HG02588 (cell line): ENCODE results near the gene B4GALNT3.

Experiments
- ATAC-seq: cut with Tn5 transposase; IDR thresholded peaks from one replicate; pipeline ENCODE4 v1.9.1; 2021; ENCODE audit warnings: mild to moderate bottlenecking, moderate library complexity; ENCODE audit not compliant: unreplicated experiment

Gene B4GALNT3

GRCh38 chr12:467591-467990, 7.9 kb downstream of the B4GALNT3 start:
- no peak for ATAC-seq

DNA sequence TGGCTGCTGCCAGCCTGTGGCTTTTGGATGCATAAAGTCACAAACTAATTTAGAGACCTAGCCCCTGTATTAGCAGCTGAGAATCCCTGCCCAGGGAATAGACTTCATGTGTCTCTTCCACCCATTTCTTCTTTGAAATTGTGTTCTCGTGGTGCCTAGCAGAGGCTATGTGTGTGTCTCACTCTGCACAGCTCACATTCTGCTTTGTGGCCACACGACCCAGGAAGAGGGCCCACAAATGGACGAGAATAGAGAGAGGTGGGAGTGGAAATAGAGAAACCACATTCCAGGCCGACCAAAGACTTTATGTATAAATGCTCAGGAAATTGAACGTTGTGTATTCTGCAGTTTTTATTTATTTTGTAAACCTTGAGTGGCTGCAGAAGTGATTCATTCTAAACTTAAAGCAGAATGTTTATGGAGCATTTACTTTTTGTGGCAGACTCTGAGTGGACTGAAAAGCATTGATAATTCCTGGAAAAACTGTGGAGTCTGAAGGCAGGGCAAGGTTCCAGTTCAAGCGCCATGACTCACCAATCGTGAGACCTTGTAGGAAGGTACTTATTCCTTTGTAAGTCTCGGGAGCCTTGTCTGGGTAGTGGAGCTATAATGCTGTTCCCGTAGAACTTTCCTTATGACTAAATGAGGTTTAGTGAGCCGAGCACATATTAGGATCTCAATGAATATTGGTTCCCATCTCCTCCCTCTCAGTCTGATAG, 9.1 kb downstream of the B4GALNT3 start:
- ATAC-seq: no peak

DNA sequence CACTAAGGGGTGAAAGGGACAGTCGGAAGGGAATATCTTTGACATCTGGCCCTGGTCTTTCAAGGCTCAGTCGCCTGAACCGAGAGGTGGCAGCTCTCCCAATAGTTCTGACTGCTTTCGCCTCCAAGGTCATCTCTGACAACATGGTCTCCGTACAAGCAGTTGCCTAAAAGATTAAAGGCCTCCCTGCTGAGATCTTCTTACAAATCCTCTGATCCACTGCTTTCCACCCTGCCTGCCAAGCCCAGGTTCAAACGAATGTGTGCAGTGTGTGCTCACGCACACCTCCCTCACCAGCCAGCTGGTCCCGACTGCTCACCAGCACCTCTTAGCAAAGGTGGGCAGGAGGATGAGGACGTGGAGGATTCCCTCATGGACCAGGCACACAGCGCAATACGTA, 10.4 kb downstream of the B4GALNT3 start:
- ATAC-seq: no peak

- ATAC-seq: no peak
Observed at GRCh38 chr12:473198-473597, 13.5 kb downstream of the B4GALNT3 start.

GRCh38 chr12:473863-474577, 14.3 kb downstream of the B4GALNT3 start:
- ATAC-seq: no peak

DNA sequence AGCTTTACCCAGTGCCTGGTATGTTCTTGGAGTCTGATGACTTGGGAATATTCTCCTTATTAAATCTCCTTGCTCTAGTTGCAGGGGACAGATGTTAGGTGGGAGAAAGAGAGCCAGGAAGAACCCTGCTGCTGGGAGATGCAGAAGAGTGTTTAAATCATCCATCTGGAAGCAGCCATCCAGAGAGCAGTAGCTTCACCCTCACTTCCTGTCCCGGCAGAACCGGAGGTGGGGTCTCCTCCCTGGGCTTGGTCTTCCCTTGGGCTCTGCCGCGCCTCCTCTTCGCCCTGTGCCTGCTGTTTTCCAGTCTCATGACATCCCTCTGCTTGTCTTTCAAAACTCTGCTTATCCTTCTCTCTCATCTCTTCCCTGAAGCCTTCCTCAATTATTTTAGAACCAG, 15.5 kb downstream of the B4GALNT3 start:
- ATAC-seq: no peak

DNA sequence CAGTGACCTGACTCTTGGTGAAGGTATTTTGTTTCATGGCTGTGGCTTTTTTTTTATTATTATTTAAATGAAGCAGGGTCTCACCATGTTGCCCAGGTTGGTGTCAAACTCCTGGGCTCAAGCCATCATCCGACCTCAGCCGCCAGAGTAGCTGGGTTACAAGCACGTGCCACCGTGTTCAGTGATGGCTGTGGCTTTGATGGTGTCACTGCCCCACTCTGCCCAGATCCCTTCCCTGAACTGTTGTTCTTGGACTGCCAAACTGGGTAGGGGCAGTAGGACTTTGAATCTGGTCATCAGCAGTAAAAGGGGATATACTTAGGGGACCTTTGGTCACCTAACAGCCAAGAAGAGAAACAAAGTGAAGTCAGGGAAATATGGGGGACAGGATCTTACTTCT, 19.4 kb downstream of the B4GALNT3 start:
- ATAC-seq: no peak

DNA sequence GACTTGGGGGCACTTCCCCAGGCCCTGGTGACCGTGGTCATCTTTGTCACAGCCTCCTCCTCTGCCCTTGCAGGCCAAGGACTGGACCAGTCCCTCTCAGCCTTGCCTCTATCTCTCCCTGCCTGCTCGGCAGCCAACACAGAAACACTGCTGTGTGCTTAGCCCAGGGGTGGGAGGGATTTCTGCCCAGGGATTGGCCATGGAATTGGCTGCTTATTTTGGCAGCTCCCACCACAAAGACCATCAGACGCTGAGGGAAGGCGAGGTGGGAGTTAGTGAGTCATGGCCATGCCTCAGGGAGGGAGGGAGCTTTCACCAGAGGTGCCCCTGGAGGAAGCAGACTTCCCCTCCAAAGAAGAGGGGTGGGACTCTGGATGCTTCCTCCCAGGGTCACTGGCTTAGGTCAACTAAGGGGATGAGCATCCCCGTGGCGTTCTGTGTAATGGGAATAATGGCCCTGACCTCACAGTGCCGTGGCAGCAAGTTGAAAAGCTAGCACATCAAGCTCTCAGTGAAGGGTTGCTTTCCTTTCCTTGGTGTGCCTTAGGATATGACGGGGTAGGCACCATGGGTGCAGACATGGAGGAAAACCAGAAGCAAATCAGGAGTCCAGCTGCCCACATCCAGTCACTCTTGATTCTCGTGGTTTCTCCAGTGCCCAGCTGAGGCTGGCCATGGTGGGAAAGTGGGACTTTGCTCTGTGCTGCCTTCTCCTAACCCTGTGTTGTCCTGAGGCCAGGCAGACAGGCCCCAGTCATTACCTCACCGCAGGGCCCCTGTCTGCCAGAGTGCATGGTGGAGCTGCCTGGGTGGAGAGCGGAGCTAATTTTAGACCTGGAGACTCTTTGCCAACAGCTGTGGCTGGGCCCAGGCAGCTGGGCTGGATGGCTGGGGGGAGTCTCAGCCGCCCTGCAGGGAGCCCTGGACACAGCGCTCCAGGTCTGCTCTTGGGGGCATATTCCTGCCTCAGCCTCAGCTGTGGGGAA, 21.4 kb downstream of the B4GALNT3 start:
- ATAC-seq: no peak

- no peak for ATAC-seq
Observed at GRCh38 chr12:482061-482460, 22.3 kb downstream of the B4GALNT3 start.

DNA sequence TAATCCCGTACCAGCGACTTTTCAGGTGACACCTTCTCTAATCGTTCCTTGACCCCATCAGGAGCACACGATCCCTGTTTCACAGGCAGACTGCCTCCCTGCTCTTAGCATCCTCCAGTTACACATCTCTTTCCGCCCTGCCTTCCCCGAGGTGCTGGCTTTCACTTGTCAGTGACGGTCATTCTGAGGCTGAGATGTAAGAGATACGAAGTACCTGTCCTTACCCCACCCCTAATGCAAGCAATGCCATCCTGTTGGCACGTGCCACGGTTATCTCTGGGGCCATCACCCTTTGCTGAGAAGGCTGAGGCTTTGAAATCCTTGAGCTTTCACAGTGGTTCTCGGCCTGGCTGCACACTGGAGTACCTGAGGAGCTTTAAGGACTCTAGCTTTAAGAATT, 24.4 kb downstream of the B4GALNT3 start:
- ATAC-seq: no peak

DNA sequence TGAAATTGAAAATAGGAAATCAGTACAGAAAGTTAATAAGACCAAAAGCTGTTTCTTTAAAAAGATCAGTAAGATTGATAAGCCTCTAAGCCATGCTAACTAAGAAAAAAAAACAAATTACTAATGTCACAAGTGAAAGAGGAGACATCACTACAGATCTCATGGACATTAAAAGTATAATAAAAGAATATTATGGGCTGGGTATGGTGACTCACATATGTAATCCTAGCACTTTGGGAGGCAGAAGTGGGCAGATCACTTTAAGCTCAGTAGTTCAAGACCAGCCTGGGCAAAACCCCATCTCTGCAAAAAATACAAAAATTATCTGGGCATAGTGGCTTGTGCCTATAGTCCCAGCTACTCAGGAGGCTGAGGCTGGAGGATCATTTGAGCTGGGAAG, 30.5 kb downstream of the B4GALNT3 start:
- no peak for ATAC-seq

GRCh38 chr12:495466-495865, 35.7 kb downstream of the B4GALNT3 start:
- ATAC-seq: no peak

DNA sequence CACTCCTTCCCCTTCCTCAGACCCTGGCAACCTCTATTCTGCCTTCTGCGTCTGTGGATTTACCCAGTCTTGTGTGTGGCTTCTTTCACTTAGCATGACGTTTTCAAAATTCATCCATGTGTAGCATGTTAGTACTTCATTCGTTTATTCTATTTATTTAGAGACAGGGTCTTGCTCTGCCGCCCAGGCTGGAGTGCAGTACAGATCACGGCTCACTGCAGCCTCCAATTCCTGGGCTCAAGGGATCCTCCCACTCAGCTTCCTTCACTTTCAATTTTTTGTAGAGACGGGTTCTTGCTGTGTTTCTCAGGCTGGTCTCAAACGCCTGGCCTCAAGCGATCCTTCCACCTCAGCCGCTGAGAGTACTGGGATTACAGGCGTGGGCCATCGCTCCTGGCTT, 37.0 kb downstream of the B4GALNT3 start:
- ATAC-seq: no peak

- ATAC-seq: no peak
Observed at GRCh38 chr12:497501-498160, 37.9 kb downstream of the B4GALNT3 start.

- no peak for ATAC-seq
Observed at GRCh38 chr12:499837-500458, 40.2 kb downstream of the B4GALNT3 start.

GRCh38 chr12:501722-502447, 42.1 kb downstream of the B4GALNT3 start:
- no peak for ATAC-seq

- ATAC-seq: no peak
Observed at GRCh38 chr12:503111-503761, 43.5 kb downstream of the B4GALNT3 start.

- ATAC-seq: no peak
Observed at GRCh38 chr12:505221-505620, 45.5 kb downstream of the B4GALNT3 start.

GRCh38 chr12:507391-507796, 47.7 kb downstream of the B4GALNT3 start:
- ATAC-seq: no peak
